Epithelial cell of esophagus (primary cell): ENCODE measurements around the gene CD1D.
A peak's percentile ranks its signal among the peaks of the same experiment; 100 is the strongest.

Experiments used
- DNase-seq: peaks from one replicate; pipeline ENCODE4 v3.0.0; 2010; ENCODE audit warnings: low read depth
- H3K4me3 ChIP-seq: 2 replicates; pipeline ENCODE4 v1.5.1; 2011; ENCODE audit warnings: mild to moderate bottlenecking, low read length, control low read depth
- CTCF ChIP-seq: IDR thresholded peaks from 2 replicates; pipeline ENCODE4 v1.5.1; 2011; ENCODE audit warnings: low read depth, mild to moderate bottlenecking, low read length, control low read depth, inconsistent platforms; ENCODE audit not compliant: insufficient read depth; ENCODE audit errors: missing control alignments

The CD1D gene

GRCh38 chr1:158147401-158147800 lies 33.3 kb upstream of the CD1D start:
- no peak for TF ChIP-seq CTCF
- H3K4me3 ChIP-seq: no peak overlapping the region
- peak; percentile 89 for DNase-seq

- H3K4me3 ChIP-seq: no peak overlapping the region
- DNase-seq: no peak
- TF ChIP-seq CTCF: no peak
Observed at GRCh38 chr1:158147869-158148268, 32.8 kb upstream of the CD1D start.

- H3K4me3 ChIP-seq: no peak overlapping the region
- no peak for TF ChIP-seq CTCF
- no peak for DNase-seq
Observed at GRCh38 chr1:158148468-158148867, 32.2 kb upstream of the CD1D start.

GRCh38 chr1:158149175-158149574 lies 31.5 kb upstream of the CD1D start:
- no peak for DNase-seq
- no peak for TF ChIP-seq CTCF
- H3K4me3 ChIP-seq: peak overlapping the region; percentile 40

GRCh38 chr1:158149577-158150269 lies 31.0 kb upstream of the CD1D start:
- no peak for TF ChIP-seq CTCF
- DNase-seq: peak; percentile 90
- H3K4me3 ChIP-seq: peak overlapping the region; percentile 40

GRCh38 chr1:158150523-158150922 lies 30.2 kb upstream of the CD1D start:
- no peak for DNase-seq
- TF ChIP-seq CTCF: no peak
- H3K4me3 ChIP-seq: no peak overlapping the region

- peak; percentile 51 for DNase-seq
- no peak overlapping the region for H3K4me3 ChIP-seq
- no peak for TF ChIP-seq CTCF
Observed at GRCh38 chr1:158153179-158153578, 27.5 kb upstream of the CD1D start.
